ENCODE measurements around the gene SUSD1.

SUSD1 gene

GRCh38 chr9:112011051-112011620, 164.0 kb downstream of the SUSD1 start:
- Histone ChIP-seq H3K27ac (ENCODE audit: extremely low read depth, low read depth, low read length) (no peak overlapping the region), H3K9me3 (ENCODE audit: control insufficient read depth, insufficient read depth, low read depth, low read length) (no peaks in the 10 kb centered on the region), H3K4me1 (ENCODE audit: control insufficient read depth, insufficient read depth, low read length) (no peaks in the 10 kb centered on the region), H3K36me3 (ENCODE audit: control insufficient read depth in 2 of 2, insufficient read depth in 1 of 2, low read length in 2 of 2) (no peaks in the 10 kb centered on the region), H3K4me3 (ENCODE audit: low read depth, low read length) (no peak overlapping the region)
- no peak for TF ChIP-seq ZNF518A (tag by site-specific recombination; conservative IDR thresholded peaks at IDR 0.05; ENCODE audit: low read depth)
- no peak for TF ChIP-seq ZNF704 (tag by site-specific recombination; IDR thresholded peaks at IDR 0.05)
- no peak for TF ChIP-seq GFI1B (tag by site-specific recombination; IDR thresholded peaks at IDR 0.05)
- TF ChIP-seq ZNF214 (tag by site-specific recombination; IDR thresholded peaks at IDR 0.05; ENCODE audit: borderline replicate concordance) = no peak
- TF ChIP-seq ZNF544 (tag by site-specific recombination; IDR thresholded peaks at IDR 0.05) = no peak
- TF ChIP-seq ZNF350 (tag by site-specific recombination; IDR thresholded peaks at IDR 0.05) = no peak
- no peak for TF ChIP-seq ZNF404 (tag by site-specific recombination; IDR thresholded peaks at IDR 0.05)
- TF ChIP-seq ZNF692 (tag by site-specific recombination; IDR thresholded peaks at IDR 0.05) = no peak
- no peak for TF ChIP-seq YY2 (tag by site-specific recombination; IDR thresholded peaks at IDR 0.05)
- no peak for TF ChIP-seq ZNF211 (tag by site-specific recombination; IDR thresholded peaks at IDR 0.05; ENCODE audit: low read depth)
- TF ChIP-seq ZNF221 (tag by site-specific recombination; IDR thresholded peaks at IDR 0.05; ENCODE audit: borderline replicate concordance) = no peak
- no peak for TF ChIP-seq EGR2 (tag by site-specific recombination; IDR thresholded peaks at IDR 0.05; ENCODE audit: low read depth)
- no peak for TF ChIP-seq KLF7 (tag by site-specific recombination; IDR thresholded peaks at IDR 0.05; ENCODE audit: borderline replicate concordance)
- TF ChIP-seq ZNF707 (tag by site-specific recombination; IDR thresholded peaks at IDR 0.05) = no peak
- TF ChIP-seq CTCF (tag by site-specific recombination; IDR thresholded peaks at IDR 0.05) = no peak
- TF ChIP-seq ZNF514 (tag by site-specific recombination; IDR thresholded peaks at IDR 0.05) = no peak
- TF ChIP-seq HOXA7 (CRISPR knock-in tag; IDR thresholded peaks at IDR 0.05; ENCODE audit: borderline replicate concordance) = no peak
- no peak for TF ChIP-seq BCL11A (tag by site-specific recombination; IDR thresholded peaks at IDR 0.05; ENCODE audit: low read depth)
- TF ChIP-seq ZNF585B (tag by site-specific recombination; IDR thresholded peaks at IDR 0.05) = no peak
- TF ChIP-seq ZNF629 (tag by site-specific recombination; IDR thresholded peaks at IDR 0.05) = no peak
- ChIA-PET POLR2A (interaction anchor here (0.5 to 1.5 kb wide), 2 partner anchors 42 to 654 kb away, joined by 3 to 8 read pairs; no protein-coding TSS in a partner anchor), CTCF (interaction anchor here (1.2 to 1.3 kb wide), 2 partner anchors 35 to 63 kb away, joined by 3 to 4 read pairs; no protein-coding TSS in a partner anchor)

Data from HEK293 (cell line).